GM18505 (cell line): ENCODE data around the gene FRMD4B.

Source experiments
- ATAC-seq: cut with Tn5 transposase; IDR thresholded peaks from one replicate; pipeline ENCODE4 v1.9.1; 2021; ENCODE audit not compliant: unreplicated experiment
- POLR2A ChIP-seq: IDR thresholded peaks from 4 replicates; pipeline ENCODE4 v1.6.1; 2011; ENCODE audit warnings: borderline replicate concordance; ENCODE audit not compliant: insufficient read depth, insufficient read length; ENCODE audit errors: extremely low read depth

FRMD4B gene

DNA sequence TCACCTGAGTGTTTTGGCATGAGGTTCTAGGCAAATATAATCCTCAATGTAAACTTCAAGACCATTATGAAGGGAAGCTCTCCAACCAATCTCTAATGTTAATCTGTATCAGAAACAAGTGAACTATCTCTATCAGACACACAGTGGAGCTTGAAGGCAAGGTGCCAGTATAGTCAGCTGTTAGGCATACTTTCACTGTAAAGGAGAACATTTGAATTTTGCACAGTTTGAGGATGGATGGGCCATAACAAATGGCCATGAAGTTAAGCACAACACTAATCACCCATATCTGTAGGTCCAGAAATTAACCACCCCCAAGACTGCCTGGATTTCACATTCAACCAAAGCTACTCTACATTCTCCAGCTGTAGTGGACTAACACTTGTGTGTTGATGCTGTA lies 194.4 kb downstream of the FRMD4B start:
- no peak for TF ChIP-seq POLR2A

DNA sequence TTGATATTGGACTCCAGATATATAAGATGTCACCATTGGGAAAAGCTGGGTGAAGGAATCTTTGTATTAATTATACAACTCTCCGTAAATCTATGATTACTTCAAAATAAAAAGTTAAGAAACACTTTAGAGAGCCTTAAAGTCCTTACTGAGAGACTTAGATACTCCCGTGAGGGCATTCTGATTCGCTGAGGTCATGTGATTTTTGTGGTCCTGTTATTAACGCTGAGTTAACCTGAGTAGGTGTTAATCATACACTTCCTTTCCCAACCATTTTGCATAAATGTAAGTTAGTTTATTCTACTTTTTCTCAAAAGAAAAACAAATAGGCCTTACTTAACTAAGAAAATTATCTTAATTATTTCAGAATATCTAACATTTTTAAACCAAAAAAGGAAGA lies 196.4 kb downstream of the FRMD4B start:
- ATAC-seq: no peak
- TF ChIP-seq POLR2A: no peak

More for the DNA sequence above, 194.4 kb downstream of the FRMD4B start:
- no peak for ATAC-seq

DNA sequence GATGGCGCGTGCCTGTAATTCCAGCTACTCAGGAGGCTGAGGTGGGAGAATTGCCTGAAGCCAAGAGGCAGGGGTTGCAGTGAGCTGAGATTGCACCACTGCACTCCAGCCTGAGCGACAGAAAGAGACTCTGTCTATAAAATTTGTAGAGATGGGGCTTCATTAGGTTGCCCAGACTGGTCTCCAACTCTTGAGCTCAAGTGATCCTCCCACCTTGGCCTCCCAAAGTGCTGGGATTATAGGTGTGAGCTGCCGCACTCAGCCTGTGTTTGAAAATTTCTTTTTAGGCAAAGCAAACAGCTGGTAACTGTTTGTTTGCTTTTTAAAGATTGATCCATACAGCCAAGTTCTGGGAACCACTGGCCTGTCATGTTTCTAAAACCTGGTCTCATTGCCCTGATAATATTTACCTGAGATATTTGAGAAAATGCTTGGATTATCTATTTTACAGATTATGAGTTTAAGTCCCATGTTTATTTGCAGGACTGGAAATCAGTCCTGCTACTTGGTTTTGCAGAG lies 199.3 kb downstream of the FRMD4B start:
- ATAC-seq: no peak
- no peak for TF ChIP-seq POLR2A

DNA sequence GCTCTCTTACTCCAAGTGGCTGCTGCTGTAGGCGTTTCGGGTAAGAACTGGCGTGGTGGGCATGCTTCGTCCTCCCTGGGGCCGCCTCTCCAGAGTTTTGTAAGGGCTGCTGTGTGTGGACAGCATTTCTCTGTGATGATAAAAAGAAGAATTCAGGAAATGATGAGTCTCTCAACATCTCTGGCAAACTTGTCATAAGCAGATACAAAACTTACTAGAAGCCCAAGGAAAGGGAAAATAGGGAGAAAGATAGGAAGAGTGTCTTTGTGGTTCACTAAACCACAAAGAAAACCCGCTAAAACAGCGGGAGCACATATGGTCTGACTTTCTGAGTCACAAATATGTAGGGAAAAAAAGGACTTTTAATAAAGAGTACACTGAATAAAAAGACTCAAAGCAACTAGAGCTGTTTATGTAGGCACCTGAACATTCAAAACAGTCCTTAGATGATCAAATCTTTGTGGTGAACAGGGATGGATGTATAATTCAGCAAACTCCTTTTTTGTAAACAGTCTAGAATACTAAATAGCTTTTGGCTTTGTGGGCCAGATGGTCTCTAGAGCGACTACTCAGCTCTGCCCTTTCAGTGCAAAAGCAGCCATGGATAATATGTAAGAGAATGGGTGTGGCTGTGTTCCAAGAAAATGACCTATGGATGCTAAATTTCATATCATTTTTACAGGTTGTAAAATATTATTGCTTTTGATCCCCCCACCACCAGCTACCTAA lies 203.1 kb downstream of the FRMD4B start:
- TF ChIP-seq POLR2A: no peak
- ATAC-seq: no peak

DNA sequence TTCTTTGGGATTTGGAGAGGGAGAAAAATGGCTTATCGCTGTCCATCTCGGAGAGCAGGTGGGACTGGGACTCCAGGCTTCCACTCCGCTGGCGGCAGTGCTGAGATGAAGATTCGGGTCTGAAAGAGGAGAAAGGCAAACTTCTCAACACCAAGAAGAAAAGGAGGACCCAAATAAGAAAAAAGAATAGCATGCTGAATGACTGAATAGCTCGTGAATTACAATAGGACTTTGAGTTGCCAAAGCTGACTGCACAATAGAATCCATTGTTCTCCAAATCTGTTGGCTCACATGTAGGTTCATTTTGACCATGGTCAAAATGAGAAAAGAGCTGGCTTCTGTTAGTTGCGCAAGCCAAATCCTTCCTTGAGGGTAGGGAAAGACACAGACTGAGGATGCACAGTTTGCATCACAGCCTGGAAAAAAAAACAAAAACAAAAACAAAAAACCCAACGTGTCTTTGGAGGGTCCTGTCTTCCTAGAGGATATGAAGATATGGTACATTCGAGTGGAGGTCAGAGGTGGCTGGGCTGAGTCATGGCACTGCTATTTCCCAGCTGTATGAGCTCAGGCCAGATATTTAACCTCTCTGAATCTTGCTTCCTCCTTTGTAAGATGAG lies 204.2 kb downstream of the FRMD4B start:
- TF ChIP-seq POLR2A: no peak
- ATAC-seq: no peak

DNA sequence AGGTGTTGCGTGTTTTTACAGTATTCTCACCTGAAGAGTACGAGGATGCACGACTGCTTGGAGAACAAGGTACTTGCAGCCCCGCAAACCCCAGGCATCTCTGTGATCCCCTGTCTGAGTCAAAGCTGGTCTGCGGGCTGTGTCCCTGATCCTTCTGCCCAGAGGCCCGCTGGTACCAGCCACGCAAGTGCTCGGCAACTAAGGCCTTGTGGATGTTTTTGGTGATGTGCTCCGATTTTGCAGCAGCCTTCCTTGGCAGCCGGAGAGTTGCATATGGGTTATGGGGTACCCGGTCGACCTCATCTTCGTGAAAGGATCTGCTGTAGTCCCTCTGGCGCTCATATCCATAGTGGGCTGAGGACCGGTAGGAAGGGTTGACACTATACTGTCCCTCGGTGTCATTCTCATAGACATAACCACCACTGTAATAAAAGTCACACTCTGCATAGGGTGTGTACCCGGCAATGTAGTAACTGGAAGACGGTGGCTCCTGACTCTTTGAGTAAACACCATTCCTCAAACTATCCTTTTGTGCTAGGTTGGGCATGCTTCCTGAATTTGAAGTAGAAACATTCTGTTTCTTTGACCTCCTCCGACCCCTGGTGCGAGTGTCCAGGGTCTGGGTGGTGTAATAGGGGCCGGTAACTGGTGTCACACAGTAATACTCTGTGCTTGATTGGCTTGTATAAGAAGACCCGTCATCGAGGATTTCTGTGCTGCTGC lies 204.9 kb downstream of the FRMD4B start:
- TF ChIP-seq POLR2A: no peak

DNA sequence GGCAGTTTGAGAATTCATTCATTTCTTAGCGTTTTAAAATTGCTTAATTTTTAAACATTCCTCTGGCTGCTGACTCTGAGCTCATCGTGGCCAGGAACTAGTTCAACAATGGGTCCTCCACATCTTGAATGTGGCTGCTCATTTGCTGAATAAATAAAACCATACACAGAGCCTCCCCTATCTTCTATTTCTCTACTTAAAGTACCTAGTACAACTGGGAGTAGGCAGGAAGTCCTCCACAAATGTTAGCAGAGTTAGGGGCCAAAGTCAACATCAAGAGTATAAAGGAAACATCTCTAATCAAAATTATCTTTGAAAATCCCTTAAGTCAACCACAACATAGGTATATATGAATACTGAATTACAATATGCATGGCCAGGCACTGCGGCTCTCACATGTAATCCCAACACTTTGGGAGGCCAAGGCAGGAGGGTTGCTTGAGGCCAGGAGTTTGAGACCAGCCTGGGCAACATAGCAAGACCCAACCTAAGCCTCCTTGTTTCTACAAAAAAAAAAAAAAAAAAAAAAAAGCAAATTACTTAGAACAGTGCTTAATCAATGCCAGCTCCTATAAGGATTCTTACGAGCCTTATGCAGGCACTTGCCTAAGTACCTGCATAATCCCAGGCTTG lies 206.0 kb downstream of the FRMD4B start:
- TF ChIP-seq POLR2A: no peak
- no peak for ATAC-seq

More for the DNA sequence above, 204.9 kb downstream of the FRMD4B start:
- no peak for ATAC-seq

DNA sequence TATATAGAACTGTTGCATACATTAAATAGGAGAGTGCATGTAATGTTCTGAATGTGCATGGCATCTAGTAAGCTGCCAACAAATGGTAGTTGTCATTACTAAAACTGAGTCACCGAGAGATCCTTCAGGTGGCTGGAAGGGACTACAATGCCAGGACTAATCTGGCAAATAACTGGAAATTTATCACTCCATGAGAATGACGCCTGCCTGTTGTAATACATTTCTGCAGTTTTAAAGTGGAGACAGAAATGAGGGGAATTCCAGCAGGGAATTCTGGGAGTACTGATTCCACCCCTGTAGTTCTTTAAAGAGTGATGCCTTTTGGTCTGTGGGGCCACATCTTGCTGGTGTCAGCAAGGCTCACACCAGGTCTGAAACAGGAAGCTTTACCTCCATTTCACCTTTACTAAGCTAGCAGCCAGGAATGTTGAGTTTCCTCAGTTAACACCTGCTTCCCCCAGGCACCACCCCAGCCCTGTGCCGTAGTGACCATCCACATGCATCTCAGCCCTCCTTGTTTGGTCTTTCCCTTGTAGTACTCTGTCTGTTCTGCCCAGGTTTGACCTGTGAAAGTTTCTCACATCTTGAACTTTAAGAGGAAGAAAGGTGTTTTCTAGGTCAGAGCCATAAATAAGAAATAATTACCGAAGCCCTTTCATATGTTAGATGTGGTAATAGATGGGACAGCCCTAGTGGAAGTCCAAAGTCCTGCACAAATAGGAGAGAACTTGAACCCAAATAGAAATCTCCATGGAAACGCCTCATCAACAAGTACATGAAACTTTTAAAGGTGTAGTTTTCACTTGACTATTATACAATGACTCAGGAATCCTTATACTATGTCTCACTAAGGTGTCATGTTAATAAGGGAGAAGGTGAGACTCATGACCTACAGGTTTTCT lies 206.8 kb downstream of the FRMD4B start:
- TF ChIP-seq POLR2A: no peak
- no peak for ATAC-seq

DNA sequence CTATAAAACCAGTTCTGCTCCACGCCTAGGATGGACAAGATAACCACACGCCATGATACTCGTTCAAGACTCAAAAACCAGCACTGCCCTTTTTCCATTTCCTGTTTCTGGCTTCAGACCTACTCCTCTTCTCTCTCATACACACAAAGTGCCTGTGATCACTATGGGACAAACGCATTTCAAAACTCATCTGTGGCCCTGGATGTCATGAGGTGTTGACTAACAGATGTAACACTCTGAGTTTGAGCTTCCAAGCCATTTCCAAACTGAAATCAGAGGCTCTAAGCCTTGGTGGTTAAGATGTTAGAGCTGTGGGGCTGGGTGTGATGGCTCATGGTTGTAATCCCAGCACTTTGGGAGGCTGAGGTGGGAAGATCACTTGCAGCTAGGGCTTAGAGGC lies 207.8 kb downstream of the FRMD4B start:
- TF ChIP-seq POLR2A: no peak
- no peak for ATAC-seq

DNA sequence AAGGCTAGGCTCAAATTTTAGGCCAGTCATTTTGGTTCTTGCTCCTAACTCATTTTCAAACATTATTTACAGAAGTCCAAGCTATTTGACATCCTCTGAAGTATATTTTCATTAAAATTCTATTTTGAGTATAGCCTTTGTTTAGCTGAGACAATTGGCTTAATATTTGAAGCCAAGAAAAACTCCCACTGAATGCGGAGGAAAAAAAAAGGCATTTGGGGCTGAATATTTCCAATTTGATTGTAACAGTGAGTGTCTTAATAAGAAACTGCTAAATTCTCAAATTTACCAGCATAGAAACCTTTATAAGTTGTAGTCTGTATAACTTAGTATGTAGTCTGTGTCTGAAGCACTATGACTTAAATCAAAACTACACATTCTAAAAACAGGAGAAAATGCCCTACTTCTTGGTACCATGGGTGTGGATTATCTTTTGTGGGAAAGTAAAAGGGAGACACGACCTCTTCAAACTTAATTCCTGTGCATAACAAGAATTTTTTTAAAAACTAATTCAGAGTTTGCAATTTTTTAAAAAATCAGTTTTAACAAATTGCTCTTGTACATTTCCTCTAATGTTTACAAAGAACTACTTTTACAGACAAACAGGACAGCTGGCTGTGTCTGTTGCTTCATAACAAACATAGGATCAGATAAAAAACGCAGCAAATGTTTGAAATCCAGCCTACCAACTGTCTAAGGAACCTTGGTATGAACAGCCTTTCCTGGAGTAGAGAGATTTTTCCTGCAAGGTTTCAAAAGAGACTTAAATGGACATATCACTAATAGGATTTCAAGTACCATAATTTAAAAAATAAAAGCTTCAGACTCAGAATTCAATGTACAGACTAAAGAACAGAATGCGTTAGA lies 210.8 kb downstream of the FRMD4B start:
- TF ChIP-seq POLR2A: no peak
- no peak for ATAC-seq

DNA sequence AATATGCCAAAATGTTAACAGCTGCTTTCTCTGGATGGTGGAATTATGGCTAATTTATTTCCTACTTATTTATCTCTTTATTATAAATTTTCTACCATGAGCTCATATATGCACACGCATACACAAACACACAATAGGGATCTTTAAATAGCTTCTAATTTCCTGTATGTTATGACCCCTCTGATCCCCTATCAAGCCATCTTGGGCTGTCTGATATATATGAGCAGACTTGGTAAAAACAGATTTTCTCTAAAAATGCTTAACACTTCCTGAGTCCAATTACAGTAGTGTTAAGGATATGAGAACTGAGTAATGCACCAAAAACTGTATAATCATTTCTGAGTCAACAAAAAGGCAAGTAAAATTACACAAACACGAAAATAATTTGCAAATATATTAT lies 211.4 kb downstream of the FRMD4B start:
- no peak for TF ChIP-seq POLR2A
- ATAC-seq: no peak
